Uterus (tissue), 2 donors: Measurements from ENCODE around the gene NELL2.

Experiments used
- POLR2A ChIP-seq, 2 donors: fragments of 450-650 bp; IDR thresholded peaks; one replicate each; pipeline ENCODE4 v1.6.1; 2016; ENCODE audit warnings: antibody characterized with exemption in 2 of 2, mild to moderate bottlenecking in 1 of 2, moderate library complexity in 1 of 2
- TF ChIP-seq, protein P1 (sequence below), 4 experiments: fragments of 200-600 bp in 2 of 4; fragments of 450-650 bp in 2 of 4; sonication (generic) in 2 of 4; IDR thresholded peaks; one replicate each; pipeline ENCODE4 v1.5.1; 2016 to 2019; ENCODE audit warnings: antibody characterized with exemption in 4 of 4, mild to moderate bottlenecking in 2 of 4, moderate library complexity in 1 of 4

- TF ChIP-seq, protein P1, sequence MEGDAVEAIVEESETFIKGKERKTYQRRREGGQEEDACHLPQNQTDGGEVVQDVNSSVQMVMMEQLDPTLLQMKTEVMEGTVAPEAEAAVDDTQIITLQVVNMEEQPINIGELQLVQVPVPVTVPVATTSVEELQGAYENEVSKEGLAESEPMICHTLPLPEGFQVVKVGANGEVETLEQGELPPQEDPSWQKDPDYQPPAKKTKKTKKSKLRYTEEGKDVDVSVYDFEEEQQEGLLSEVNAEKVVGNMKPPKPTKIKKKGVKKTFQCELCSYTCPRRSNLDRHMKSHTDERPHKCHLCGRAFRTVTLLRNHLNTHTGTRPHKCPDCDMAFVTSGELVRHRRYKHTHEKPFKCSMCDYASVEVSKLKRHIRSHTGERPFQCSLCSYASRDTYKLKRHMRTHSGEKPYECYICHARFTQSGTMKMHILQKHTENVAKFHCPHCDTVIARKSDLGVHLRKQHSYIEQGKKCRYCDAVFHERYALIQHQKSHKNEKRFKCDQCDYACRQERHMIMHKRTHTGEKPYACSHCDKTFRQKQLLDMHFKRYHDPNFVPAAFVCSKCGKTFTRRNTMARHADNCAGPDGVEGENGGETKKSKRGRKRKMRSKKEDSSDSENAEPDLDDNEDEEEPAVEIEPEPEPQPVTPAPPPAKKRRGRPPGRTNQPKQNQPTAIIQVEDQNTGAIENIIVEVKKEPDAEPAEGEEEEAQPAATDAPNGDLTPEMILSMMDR (IDR thresholded peaks at IDR 0.05): no peak
- TF ChIP-seq POLR2A (IDR thresholded peaks at IDR 0.05): no peak
These were observed 398.7 kb downstream of the NELL2 start for GRCh38 chr12:44477331-44477980.
